PC-3 (cell line): ENCODE measurements around the gene OR5AP2.

Experiments used
- EZH2 ChIP-seq: fragments of 300-600 bp; sonication (generic); IDR thresholded peaks from one replicate; pipeline ENCODE4 v1.6.1; 2017; ENCODE audit warnings: antibody characterized with exemption, mild to moderate bottlenecking, low read length; ENCODE audit not compliant: unreplicated experiment
- EZH2phosphoT487 ChIP-seq: fragments of 300-600 bp; sonication (generic); IDR thresholded peaks from 2 replicates; pipeline ENCODE4 v1.6.1; 2018; ENCODE audit warnings: mild to moderate bottlenecking, antibody characterized with exemption, low read length, borderline replicate concordance
- TF ChIP-seq, protein P1 (sequence below): fragments of 300-600 bp; sonication (generic); conservative IDR thresholded peaks from 2 replicates; pipeline ENCODE4 v1.5.1; 2017; ENCODE audit warnings: antibody characterized with exemption, low read depth, mild to moderate bottlenecking, low read length

DNA sequence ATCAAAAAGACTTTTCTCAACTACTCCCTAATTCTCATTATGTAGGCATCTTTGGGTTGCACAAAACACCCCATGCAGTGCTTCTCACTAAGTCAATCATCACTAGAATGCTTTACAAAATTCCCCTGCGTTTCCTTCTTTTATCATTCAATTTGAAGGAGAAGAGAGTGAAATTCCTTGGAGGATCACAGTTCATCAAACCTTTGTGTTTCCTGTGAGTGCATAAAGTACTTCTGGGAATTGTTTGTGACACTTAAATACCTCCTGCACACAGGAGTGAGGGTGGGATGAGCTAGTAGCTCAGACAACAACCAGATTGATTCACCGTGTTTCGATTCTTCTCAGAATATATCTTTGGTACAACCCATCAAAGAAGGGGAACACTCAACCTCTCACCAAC lies 17.5 kb upstream of the OR5AP2 start:
- no peak for TF ChIP-seq EZH2phosphoT487
- TF ChIP-seq, protein P1, sequence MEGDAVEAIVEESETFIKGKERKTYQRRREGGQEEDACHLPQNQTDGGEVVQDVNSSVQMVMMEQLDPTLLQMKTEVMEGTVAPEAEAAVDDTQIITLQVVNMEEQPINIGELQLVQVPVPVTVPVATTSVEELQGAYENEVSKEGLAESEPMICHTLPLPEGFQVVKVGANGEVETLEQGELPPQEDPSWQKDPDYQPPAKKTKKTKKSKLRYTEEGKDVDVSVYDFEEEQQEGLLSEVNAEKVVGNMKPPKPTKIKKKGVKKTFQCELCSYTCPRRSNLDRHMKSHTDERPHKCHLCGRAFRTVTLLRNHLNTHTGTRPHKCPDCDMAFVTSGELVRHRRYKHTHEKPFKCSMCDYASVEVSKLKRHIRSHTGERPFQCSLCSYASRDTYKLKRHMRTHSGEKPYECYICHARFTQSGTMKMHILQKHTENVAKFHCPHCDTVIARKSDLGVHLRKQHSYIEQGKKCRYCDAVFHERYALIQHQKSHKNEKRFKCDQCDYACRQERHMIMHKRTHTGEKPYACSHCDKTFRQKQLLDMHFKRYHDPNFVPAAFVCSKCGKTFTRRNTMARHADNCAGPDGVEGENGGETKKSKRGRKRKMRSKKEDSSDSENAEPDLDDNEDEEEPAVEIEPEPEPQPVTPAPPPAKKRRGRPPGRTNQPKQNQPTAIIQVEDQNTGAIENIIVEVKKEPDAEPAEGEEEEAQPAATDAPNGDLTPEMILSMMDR: no peak
- no peak for TF ChIP-seq EZH2
